HG02588 (cell line): ENCODE measurements around the gene FMN1.

Source experiments
- ATAC-seq: cut with Tn5 transposase; IDR thresholded peaks from one replicate; pipeline ENCODE4 v1.9.1; 2021; ENCODE audit warnings: mild to moderate bottlenecking, moderate library complexity; ENCODE audit not compliant: unreplicated experiment

FMN1 gene

DNA sequence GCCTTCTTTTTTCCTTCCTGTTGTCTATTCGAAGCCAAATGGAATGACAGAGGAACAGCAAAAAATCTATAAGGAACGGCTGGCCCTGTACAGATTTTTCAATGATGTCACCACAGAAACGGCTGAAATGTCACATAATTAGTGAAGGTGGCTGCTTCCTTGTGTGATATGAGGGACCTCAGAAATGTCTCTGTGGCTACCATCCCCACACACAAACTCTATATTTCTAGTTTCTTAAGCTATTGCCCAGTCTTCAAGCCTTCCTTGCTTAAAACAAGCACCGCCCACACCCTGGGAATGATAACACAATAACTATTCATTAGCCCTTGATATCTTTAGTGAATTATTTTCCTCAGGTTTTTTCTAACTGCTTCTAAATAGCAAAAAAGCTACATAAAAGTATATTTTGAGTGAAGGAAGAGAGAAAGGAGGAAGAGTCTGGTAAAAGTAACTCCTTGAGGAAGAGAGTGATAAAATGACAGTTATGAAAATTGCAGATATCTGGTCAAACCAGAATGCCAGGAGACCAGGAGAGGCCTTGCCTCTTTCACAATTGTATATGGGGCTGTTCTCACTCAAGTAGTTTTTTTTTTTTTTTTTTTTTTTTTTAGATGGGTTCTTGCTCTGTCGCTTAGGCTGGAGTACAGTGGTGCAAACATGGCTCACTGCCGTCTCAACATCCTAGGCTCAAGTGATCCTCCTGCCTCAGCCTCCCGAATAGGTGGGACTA lies 38.7 kb downstream of the FMN1 start:
- no peak for ATAC-seq

DNA sequence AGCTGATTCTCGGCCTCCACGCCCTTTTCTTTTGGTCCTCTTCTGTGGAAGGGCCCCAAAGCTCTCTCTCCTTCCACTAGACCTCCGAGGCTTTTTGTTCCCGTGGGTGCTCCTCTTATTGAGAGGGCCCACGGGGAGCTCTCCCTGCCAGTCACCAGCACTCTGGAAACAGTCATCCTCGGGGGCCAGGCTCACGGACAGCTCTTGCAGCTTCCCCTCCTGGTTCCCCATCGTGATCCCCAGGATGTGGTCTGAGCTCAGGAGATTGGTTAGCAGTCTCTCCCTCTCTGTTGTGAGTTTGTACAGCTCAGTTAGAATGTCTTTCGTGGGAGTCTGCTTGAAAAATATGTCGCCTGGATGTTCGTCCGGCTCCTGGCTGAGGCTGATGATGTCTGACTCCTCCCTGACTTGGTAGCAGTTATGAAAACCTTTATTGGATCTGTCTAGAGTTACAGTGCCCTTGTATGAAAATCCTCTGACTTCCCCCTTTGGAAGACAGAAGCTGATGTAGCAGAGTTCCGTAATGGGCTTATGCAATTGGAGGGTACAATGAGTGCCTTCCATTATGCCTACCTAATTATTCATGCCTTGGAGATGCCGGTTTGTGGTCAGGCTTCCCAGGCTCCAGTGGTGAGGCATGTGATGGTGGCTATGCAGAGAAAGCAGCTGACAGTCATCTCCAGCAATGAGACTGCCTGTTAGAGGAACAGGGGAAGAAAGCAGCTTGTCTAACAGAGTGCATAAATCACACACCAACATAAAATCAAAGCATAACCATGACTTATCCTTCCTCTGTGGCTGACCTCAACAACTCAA lies 40.0 kb downstream of the FMN1 start:
- no peak for ATAC-seq

DNA sequence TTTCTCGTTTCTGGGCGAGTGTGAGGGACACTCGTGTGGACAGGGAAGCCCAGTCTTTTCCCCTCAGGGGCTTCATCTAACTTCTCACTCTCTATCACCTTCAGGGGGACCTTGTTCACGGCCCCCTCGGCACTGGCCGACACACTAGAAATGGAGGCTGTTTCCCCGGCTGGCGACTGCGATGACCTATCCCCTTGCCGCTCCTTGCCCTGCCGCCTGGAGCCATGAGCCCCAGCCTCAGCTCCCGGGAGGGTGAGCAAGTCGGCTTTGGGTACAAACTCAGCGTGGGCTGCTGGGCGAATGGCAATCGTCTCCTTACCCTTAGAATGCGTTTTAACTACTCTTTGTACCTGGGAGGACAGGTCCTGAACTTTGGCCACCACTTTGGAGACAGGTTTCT lies 41.0 kb downstream of the FMN1 start:
- no peak for ATAC-seq

DNA sequence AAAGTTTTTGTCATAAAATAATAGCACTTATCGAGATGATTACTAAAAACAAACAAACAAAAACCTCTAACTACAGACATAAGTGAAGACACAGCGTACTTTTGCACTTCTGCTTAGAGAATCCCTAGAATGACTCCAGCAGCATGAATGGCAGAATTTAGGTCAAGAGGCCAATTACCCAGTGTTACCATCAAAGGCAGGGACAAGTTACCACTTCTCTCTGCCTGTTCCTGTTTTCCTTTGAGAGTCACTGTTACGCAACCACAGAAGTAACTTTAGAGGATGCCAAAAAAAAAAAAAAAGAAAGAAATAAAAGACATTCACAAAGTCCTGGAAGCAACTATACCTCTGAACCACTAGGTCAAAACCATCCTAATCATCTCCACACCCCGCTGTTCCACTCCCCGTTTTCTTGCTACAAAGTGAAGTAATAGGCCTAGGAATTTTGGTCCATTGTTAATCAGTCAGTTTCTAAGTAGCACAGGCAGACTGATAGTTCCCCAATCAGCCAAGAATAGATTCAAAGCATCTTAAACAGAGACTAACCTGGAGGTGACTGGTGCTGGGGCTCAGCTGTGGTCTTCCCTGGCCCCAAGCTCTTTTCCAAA lies 41.9 kb downstream of the FMN1 start:
- no peak for ATAC-seq

DNA sequence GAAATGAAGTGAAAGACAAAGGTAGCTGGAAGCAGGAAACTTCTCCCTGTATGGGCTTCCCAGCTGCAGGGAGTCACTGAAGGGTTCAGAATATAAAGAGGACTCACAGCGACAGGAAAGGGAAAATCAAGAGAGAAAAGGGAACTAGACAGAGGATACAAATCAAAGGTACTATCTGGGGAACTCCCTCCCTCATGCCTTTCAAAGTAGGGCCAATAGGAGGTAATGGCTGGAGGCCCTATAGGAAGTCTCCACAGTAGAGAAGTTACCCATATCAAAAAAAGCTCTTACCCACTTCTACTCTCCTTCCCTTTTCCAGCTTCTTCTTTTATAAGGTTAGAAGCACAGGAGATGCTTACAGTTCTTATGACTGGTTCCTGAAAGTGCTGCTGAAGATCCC lies 43.5 kb downstream of the FMN1 start:
- no peak for ATAC-seq

DNA sequence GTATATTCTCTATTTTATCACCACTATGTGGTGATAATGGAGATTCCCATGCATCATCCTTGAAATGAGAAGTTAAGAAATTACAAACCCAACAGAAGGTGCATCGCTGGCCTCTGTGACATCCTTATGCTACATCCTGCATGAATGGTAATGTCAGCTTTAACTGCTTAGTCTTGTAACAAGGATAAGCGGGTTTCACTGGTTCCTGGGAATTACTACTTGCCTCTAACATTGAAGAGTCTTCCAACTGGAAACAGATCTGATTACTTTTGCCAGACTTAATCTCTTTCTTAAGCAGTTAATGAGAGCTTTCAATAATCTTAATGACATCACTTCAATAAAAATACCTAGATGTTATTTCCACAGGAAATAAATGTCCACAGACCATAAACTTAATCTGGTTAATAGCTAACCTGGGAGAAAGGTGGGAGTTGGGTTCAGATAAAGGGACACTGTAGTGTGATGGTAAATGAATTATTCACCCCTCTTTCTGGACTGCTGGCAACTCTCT lies 44.0 kb downstream of the FMN1 start:
- ATAC-seq = no peak

DNA sequence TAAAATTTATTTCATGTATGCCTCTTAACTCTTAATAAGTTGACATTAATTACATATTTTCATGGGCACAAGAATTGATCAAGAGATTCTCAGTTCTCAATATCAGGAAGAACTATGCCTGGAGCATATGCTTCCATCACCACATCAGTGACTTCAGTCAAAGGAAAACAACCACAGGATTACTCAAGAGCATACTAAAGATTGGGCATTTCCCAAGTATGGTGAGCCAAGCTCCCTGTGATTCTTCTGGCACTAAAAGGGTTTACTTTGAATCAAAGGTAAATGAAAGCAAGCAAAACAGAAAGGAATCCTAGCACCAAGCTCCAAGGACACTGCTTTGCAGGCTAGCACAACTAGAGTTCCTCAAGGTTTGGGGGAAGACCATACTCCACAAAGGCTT lies 44.6 kb downstream of the FMN1 start:
- ATAC-seq = no peak

DNA sequence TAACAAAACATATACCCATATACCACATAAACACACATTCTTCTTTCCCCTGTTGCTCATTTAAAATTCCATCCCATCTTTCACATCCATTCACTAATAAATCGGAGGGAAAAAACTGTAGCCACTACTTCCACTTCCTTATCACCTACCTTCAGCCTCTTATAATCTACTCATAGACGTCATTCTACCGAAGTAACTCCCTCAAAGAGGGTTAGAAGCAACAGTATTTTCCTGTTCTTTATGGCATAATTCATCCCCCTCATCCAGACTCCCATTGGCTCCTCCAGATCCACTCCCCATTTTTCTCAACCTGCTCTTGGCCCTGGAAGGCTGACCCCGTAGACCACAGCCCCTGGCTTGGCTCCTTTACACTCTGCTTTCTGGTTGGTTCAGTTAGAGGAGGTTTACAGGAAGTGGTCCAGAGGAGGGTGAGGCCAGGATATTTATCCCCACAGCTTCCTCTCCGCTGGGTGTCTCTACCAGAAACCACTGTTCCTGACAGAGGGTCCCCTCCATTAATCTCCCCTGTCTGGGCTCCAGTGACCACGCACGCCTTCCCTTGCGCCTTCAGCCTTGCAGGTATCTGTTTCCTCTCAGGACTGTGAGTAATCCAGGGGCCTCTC lies 46.3 kb downstream of the FMN1 start:
- ATAC-seq = no peak

DNA sequence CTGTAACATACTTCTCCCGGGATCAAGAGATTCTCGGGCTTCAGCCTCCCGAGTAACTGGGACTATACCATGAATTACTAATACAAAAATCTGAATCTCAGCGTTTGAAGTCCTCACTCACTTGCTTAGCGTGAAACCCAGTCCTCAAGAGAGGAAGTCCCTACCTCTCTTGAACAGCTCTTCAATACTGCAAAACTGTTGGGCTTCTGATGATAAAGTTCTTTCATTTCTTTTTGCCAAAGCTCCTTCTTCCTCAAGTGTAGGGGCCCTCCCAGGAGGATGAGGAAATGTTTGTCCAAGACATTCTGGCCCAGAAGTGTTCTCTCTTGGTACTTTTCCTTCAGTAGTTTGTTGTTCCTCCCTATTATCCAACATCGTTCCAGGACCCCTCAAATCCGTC lies 48.5 kb downstream of the FMN1 start:
- ATAC-seq = no peak

DNA sequence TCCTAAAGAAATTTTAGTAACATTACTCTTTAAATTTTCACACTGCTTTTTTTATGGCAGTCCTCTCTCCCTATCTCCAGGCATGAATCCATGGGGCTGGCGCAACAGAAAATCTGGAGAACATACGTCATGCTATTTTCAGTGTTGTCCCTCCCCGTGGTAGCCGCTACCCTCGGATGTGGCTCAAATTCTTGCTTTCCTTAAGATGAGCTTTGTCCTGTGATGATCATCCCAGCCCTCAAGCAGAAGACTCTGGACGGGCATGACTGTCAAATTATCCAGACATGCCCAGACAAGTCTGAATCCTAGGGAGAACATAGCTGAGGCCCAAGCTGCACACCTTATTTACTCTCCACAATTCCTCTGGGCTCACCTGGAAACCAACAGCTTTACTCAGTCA lies 49.1 kb downstream of the FMN1 start:
- ATAC-seq = no peak

DNA sequence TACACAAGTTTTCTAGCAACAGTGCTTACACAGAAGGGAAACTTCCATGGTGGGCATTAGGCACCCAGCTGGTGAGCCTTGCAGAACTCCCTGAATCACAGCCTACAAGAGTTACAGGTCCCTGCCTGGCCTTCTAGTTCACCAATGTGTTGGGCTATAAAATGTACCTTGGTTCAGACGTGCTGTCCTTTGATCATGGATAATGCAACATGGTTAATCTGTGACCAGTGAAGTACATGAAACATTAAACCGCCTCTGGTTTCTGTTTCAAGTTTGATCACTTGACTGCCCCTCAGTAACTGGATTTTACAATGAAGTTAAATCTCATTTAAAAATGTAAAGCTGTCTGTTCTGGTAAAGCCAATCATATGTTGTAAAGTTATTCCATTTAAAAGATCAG lies 51.8 kb downstream of the FMN1 start:
- no peak for ATAC-seq

DNA sequence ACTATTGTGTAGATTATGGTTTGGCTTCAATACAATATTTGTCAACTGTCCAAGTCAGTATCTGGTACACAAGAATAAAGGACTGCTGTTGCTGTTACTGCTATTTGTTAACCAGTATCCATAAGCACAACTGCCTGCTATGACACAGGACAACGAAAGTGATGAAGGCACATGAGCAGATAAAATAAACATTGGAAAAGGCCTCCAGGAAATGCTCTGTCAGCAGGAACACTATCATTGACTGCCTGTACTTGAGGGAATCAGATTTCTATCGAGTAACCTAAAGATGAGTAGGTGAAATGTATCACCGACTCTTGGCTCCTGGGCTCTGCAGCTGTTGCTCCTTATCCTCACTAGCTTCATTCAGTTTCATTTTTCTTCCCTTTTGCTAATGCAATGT lies 56.5 kb downstream of the FMN1 start:
- ATAC-seq = no peak

DNA sequence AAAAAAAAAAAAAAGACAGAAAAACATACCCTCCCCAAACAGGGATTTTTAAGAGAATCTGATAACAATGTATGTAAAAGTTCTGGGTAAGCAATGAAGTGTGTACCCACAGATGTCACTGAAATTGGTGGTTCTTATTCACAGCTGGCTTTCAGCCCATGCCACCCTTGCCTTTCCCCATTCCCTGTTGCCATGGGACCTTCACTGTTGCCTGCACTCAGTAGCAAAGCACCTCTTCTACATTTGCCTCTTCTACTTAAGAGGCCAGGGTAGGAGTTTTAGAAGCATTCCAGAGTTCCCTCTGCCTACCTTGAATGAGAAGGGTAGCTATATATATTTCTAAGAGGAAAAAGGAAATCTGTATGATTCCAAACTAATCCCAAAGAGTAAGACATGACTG lies 57.4 kb downstream of the FMN1 start:
- no peak for ATAC-seq

DNA sequence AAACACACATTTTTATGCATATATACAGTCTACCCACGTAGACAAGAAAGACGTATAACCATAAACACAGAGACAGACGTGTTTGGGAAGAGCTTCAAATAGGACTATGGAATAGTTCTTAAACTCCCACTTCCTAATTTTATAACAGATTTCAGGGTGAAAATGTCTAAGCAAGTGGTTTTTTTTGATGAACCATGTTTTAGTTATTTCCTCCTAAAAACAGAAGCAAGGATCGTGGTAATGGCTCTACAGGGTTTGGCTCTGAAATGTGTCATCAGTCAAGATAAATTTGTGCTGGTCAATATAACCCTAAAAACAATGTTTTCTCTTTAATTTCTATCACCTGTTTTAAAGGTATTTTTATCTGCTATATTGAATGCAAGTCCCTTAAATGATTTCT lies 58.2 kb downstream of the FMN1 start:
- ATAC-seq = no peak

DNA sequence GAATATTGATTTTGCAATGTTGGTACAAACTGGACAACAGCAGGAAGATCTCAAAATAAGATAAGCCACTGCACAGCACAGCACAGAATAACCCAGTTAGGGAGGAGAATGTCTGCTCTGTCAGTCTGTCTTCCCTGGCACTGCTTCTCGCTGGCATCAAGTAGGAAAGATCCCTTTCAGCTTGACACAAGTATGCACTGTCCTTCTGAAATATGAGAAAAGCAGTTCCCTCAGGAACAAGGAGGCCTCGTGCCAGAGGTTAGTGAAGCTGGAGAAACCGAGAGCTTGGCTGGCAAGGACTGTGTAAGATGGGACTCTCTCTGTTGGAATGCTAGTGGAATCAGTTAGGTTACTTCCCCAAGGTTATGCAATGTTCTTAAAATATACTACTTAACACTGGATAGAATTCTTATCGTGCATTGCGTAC lies 59.1 kb downstream of the FMN1 start:
- no peak for ATAC-seq

DNA sequence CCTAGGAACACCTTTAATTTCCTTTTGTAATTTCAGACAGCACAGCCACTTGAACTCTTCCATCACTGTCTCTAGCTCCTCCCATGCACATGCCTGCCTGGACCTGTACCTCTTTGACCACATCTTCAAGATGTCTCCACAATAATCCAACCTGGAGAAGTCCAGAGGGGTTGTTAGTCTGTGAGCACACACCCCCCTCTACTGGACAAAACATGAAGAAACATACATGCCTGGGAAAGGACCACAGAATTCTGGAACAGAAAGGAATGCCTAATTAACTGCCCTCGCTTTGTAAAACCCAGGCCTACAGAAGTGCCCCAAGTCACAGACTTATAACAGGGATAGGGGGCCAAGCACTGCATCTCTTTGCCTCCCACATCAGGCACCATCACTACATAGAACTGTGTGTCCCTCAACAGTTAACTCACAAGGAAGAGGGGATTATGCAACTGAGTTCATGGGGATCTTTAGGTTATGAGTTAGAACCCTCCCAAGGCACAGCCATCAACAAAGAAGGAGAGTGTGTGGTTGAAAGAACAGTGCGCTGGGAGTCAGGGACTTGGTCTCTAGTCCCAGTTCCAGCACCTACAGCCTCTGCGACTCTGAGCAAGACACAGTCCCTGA lies 61.7 kb downstream of the FMN1 start:
- no peak for ATAC-seq

DNA sequence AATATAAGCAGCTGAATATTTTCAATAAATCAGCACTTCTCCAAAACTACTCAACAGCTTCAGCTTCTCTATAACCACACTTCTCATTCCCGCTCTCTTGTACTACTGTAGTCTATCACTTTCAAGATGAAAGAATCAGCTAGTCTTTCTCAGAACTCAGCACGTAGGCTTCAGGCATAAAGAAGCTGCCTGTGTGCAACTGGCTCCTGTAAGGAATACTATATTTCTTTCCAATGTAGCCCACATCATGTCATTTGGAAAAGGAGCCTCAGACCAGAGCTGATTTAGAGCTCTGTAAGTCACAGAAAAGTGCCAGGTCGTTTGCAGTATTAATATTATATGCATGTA lies 62.3 kb downstream of the FMN1 start:
- ATAC-seq = no peak

DNA sequence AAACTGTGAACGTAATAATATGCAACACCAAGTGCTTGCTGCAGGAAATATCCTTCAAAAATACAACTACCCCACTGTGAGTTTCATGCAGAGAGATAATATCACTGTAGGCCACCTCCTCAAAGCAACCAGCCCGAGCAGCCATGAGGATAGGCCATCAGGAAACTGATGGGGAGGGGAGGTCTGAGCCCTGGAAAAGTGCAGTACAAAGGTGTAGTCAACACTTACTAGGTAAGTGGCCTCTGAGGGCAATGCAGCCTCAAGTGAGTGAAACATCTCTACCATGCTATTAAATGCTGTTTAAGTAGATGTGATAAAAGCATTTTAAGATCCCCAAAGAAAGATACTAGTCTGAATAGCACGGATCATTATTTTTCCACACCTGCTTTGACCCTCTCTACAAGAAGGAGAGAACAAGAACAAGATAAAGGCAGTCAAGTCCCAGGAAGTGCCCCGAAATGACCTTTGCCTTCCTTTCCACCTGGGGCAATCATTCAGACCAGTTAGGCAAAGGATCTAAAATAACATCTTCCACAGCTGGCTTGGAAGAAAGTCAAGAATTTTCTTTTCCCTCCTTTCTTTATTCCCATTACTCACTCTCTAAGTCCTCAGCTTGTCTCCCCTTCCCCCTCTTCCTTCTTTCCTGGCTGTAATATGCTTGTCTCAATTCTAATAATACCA lies 62.8 kb downstream of the FMN1 start:
- no peak for ATAC-seq

DNA sequence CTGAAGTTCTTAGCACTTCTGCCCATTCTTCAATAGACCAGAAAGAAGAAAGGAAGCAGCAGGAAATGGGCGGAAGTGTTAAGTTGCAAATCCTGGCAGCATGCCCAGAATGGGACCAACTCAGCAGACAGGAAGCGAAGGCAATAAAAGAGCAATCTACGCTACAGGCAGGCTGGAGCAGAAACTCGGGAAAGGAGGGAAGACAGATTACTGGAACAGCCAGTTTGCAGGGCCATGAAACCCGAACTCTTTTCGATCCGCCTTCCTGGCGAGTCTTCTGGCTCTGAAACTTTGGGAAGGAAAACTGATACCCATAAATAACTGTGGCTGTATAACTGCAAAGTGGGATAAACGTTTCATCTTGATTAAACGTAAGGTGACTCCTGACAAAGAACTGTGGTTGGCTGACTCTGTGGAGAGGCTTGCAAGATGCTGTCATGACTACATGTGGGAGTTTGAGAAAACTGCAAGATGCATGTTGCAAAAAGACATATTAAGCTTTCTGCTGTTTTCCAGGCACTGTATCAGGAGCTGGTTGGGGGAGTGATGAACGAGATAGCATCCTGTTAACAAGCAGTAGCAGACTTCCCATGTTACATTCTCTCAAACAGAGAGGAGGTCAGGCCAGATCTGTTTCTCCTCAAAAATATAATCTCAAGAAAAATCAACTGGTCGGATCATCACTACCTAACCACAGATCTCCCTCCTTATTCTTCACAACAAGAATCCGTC lies 67.8 kb downstream of the FMN1 start:
- ATAC-seq = no peak
